AG09309 (cell line): ENCODE results near the gene TMEM80.
A peak's percentile ranks its signal among the peaks of the same experiment; 100 is the strongest.

Experiments
- DNase-seq: peaks from one replicate; pipeline ENCODE4 v3.0.0-alpha.2; 2010; ENCODE audit warnings: low read depth
- H3K4me3 ChIP-seq: 2 replicates; pipeline ENCODE4 v1.5.1; 2011; ENCODE audit warnings: mild to moderate bottlenecking, low read depth, low read length, moderate library complexity; ENCODE audit not compliant: control insufficient read depth
- TF ChIP-seq, protein P1 (sequence below): IDR thresholded peaks from 2 replicates; pipeline ENCODE4 v1.5.1; 2011; ENCODE audit warnings: mild to moderate bottlenecking, low read depth, low read length, inconsistent platforms; ENCODE audit not compliant: insufficient read depth, control insufficient read depth; ENCODE audit errors: missing control alignments

Gene TMEM80

DNA sequence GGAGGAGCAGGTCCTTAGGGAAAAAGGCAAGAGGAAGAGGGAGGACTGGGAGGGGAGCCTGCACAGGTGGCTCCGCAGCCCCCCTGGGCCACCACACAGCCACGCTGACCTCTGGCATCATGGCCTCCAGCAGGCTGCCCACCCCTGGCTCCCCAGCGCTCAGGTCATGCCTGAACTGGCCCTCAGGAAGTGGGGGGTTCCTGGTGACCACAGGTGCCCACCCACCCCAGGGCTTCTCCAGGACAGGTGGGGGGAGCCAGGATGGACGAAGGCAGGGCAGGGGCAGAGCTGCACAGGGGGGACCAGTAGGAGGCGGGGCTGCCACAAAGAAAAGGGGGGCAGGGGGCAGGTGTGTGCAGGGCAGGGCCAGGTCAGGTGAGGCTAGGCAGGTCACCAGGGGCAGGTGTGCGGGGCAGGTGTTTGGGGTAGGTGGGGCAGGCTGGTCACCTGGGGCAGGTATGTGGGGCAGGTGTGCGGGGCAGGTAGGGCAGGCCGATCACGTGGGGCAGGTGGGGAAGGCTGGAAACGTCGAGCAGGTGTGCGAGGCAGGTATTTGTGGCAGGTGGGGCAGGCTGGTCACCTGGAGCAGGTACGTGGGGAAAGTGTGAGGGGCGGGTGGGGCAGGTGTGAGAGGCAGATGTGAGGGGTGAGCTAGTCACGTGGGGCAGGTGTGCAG is 1.6 kb upstream of the TMEM80 start:
- no peak for DNase-seq
- TF ChIP-seq, protein P1, sequence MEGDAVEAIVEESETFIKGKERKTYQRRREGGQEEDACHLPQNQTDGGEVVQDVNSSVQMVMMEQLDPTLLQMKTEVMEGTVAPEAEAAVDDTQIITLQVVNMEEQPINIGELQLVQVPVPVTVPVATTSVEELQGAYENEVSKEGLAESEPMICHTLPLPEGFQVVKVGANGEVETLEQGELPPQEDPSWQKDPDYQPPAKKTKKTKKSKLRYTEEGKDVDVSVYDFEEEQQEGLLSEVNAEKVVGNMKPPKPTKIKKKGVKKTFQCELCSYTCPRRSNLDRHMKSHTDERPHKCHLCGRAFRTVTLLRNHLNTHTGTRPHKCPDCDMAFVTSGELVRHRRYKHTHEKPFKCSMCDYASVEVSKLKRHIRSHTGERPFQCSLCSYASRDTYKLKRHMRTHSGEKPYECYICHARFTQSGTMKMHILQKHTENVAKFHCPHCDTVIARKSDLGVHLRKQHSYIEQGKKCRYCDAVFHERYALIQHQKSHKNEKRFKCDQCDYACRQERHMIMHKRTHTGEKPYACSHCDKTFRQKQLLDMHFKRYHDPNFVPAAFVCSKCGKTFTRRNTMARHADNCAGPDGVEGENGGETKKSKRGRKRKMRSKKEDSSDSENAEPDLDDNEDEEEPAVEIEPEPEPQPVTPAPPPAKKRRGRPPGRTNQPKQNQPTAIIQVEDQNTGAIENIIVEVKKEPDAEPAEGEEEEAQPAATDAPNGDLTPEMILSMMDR = no peak
- H3K4me3 ChIP-seq = peak overlapping the region; percentile 53

DNA sequence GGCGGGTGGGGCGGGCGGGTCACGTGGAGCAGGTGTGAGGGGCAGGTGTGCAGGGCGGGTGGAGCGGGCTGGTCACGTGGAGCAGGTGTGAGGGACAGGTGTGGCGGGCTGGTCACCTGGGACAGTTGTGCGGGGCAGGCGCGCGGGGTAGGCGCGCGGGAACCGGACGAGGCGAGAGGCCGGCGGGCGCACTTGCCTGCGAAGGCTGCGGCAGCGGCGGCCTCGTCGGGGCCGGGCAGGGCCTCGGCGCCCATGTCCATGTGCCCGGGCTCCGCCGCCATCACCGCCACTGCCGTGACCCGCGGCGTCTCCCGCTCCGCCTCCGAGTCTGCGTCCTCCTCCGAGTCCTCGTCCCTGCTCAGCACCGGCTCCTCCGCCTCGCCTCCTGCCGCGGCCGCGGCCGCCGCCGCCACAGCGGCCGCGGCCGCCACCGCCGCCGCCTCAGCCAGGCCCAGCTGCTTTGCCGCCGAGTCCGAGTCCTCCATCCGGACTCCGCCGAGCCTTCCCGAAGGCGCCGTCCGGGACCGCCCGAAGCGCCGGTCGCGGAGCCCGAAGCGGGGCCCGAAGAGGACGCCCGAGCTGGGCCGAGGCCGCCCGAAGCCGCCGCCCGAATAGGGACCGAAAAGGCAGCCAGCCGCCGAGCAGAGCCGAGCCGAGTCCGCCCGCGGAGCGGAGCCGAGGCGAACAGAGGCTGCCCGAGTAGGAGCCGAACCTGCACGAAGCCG is 891 bp upstream of the TMEM80 start, which contains the start of gene DEAF1:
Gene DEAF1, minus strand, starts transcription at position 660 of the 725 bp plus-strand sequence. Its CDS starts 175 bp downstream, at position 485.
- TF ChIP-seq, protein P1 = no peak
- DNase-seq = peak; percentile 84
- H3K4me3 ChIP-seq = peak within 1 kb of the TSS; percentile 53

DNA sequence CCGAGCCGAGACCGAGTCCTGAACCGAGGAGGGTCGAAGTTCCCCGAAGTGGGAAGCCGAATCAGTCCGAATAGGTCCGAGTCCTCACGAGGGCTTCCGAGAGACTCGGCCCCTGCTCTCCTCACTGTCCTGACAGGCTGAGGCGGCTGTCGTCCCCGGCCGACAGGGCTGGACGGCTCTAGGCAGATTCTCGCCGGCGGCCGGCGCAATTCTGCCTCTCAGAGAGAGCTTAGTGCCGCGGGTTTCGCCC is 403 bp upstream of the TMEM80 start:
- DNase-seq = no peak
- H3K4me3 ChIP-seq = peak overlapping the region; percentile 53
- TF ChIP-seq, protein P1 = no peak

DNA sequence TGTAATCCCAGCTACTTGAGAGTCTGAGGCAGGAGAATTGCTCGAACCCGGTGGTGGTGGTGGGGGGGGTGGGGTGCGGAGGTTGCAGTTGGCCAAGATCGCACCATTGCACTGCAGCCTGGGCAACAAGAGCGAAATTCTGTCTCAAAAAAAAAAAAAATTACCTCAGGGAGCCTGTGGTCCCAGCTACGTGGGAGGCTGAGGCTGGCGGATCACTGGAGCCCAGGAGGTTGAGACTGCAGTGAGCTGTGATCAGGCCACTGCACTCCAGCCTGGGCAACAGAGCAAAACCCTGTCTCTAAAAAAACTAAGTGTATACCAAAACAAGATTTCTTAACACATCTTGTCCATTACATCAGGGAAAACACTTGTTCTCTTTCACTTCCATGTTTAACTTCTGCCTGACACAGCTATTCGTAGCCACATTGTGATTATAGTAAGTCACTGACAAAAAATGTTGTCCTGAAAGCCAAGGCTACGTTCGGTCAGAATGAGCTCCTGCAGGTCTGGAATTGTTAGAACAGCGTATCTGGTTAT is 1.4 kb downstream of the TMEM80 start:
- TF ChIP-seq, protein P1 = no peak
- peak; percentile 76 for DNase-seq
- H3K4me3 ChIP-seq = peak overlapping the region; percentile 53

DNA sequence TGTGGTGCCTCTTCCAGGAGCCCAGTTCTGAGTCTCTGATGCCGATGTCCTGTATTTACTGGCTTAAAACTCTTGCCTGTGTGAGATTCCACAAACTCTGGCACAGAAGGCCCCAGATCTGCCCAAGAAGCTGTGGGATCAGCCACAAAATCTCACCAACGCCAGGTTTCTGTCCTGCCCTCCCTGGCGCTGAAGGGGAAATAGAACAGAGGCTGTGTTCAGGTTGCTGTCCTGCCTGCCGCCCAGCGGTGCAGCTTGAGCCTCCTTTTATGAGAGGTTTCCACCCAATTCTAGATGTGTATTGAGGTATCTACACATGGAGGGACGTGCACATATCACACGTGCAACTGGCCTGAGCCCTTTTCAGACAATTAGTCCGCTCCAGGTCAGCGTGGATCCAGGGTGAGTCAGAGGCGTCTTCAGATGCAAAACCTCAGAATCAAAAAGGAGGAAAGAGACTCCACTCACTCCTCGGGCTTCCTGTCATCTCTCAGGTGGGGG is 2.2 kb downstream of the TMEM80 start:
- TF ChIP-seq, protein P1 = no peak
- no peak overlapping the region for H3K4me3 ChIP-seq
- DNase-seq = no peak

DNA sequence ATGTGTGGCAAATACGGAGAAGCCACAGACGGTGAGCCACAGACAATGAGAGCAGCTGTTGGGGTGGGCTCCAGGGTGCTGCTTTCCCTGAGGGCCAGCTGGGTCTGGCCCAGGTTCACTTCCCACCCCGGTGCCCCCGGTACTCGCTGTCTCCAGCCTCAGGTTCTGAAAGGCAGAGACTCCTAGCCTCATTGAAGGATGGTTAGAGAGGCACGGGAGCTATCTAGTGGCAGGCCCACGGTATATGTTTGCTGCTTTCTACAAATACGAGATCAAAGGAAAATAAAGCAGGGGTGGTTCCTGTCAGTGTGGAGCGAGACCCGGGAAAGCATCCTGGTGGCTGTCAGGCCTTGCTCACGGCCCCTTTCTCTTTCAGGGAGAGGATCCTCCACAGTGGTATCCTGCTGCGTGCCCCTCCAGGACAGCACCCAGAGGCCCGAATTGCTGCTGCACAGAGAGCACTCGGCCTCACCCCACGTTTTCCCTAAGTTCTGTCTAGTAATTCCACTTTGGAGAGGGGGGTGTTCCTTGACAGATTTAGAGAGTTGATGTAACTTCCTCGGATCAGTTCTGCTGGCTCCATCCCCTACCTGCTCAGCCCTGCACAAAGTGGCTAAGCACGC is 3.0 kb downstream of the TMEM80 start:
- TF ChIP-seq, protein P1 = no peak
- no peak for DNase-seq
- H3K4me3 ChIP-seq = no peak overlapping the region
